NCI-H1092 (cell line): ENCODE measurements around the gene STK17A.

ENCODE experiments used
- DNase-seq: peaks from one replicate; lab custom pipeline; 2025; lab: John Stamatoyannopoulos, UW

The STK17A gene

DNA sequence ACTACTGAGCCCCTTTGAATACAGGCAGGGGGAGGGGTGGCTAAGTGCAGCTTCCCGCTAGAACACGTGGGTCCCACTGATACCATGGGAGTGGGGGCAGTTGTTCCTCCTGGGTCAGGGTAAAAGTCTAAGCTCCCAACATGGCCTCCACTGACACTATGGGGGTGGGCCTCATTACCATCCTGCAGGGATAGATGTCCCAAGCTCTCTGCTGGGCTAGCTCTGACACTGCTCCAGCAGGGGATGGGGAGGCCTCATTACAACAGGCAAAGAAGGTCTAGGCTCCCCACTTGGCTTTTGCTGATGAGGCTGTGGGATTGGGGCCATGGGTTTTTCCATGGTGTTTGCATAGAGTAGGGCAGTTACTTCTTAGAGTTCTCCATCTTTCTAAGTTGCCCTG lies 51.5 kb downstream of the STK17A start:
- DNase-seq, result no peak

DNA sequence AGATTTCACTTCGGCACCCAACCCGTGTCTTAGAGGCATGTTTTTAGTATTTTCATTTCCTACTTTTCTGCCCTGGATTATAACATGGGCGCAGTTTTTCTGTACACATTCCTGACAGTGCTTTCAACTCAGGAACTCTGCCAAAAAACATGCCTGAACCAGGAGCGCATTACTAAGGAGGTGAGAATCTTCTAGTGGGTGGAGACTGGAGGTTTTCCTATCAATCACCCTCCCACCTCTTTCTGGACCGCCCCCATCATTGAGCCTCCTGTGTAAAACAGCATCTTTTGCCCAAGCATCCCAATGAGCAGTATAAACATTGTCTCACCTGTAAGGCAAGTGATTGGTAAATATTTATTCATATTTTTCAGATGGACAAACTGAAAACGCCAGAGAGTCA lies 53.2 kb downstream of the STK17A start:
- DNase-seq, result no peak

- DNase-seq, result no peak
Observed at GRCh38 chr7:43637114-43637806, 54.4 kb downstream of the STK17A start.

DNA sequence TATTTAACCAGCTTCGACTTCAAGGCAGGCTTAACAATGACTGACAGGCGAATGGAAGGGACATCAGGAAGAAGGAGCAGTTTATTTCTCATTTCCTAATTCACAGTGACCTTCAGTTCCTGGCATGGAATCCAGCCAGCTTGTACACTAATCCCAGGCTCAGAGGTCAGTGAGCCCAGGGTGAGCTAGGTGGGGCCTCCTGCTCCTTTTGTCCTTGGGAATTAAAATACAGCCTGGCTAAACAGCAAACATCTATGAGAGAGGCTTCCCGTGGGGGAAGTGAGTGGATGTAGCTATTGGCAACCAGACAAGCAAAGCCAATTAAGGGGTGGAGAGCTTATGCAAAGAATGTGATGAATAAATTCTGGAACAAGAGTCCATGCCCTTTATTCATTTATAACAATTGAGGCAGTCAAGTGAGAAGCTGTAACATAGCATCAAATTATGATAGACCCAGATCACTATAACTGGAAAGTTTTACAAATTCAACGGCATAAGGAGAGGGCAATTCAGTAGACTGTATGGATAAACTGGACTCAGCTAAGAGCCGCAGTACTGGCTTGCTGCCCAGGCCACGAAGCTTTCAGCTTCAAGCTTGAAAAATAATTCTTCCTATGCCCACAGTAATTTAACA lies 57.1 kb downstream of the STK17A start:
- DNase-seq, result peak; percentile 94

- no peak for DNase-seq
Observed at GRCh38 chr7:43640679-43641078, 57.8 kb downstream of the STK17A start.

DNA sequence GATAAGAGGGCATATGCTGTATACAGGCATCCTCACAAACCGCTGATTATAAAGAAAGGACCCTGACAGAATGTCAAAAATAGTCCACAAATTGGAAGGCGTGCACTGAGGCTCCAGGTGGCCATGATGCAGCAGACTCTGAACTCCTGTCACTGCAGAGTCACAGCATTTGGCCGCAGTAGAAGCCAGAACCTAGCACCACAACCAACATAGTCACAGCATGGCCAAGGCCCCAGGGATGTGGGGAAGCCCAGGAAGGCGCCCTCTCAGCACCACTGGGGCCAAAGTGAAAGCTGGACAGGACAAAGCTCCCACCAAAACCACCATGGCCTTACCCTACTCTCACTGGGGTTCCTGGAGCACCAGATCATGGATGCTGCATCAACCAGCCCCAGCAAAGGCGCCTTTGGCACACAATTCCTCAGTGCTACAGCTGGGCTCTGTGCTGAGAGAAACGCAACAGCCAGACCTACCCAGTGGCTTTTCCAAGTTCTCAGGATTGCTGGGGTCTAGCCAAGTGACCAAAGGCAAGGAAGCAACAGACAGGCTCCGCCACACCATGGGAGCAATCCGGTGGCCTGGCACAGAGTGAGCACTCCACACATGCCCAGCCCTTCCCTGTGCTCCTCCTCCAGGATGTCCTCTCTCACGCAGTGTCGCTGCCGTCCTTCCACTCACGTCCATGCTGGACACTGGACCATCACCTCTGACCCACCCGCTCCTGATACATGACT lies 60.2 kb downstream of the STK17A start:
- no peak for DNase-seq

DNA sequence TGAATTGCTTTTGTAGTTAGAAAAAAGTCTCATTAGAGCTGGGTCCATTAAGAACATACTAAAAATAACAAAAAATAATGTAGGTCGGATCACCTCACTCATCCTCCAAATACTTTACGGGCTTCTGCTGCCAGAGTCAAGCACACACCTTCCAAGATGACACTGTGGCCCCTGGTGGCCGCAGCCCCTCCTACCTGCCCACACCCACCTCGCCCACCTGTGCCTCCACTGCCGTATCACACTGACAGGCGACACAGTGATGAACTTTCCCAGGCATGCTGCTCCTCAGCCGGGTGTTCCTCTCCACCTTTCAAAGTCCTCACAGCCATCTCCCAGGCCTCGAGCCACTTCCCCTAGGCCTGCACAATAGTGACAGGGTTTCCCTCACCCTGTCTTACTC lies 60.9 kb downstream of the STK17A start:
- no peak for DNase-seq

DNA sequence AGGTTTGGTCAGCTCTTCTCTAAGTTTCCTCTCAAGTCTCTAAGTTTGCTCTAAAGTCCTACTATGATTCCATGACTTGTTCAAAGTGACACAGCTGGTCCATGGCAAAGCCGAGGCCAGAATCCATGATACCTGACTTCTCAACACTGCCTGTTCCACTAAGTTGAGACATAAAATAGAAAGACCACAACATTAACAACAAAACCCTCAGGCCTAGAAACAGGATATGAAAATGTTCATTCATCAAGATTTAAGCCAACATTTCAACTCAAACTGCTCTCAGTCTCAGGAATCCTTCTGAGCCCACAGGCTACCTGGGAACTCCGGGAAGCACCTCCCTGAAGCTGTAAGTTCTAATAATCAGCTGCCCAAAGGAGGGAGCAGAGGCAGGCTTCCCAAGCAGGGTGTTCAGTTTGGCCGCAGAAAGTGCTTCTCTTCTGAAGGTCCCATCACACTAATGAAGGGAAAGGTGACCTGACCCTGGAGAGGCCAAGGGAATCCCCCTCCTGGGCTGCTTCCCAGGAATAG lies 62.9 kb downstream of the STK17A start:
- DNase-seq, result no peak

DNA sequence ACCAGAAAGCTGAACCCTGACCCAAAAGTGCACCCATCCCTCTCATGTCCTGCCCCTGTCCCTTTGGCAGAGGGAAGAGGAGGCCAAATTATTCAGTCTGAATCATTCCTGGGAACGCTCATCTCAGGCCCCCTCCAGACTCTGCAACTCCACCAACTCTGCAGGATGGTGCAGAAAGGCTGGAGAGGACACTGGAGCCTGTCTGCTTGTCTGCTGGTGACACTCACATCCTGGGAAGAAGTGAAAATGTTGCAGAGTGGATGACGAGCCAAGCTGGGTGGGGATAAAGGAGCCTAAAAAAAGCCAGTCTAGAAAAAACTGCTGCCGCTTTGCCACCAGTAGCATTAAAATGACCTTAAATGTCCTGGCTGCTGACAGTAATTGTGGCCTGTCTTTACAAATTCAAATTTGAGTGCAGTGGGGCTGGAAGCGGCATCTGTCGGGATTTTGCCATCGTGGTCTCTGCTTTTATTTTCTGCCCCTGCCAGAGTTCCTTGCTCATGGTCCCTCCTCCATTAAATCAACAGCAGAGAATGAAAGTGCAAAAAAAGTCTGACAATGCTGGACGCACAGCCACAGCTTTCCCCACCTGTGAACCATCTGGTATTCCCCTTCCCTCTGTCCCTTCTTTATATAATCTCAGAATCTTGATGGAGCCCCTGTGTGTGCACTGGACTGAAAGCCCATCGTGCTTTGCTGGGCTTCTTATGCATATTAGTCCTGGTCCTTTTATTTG lies 63.9 kb downstream of the STK17A start:
- DNase-seq, result no peak

- no peak for DNase-seq
Observed at GRCh38 chr7:43647339-43647672, 64.4 kb downstream of the STK17A start.

DNA sequence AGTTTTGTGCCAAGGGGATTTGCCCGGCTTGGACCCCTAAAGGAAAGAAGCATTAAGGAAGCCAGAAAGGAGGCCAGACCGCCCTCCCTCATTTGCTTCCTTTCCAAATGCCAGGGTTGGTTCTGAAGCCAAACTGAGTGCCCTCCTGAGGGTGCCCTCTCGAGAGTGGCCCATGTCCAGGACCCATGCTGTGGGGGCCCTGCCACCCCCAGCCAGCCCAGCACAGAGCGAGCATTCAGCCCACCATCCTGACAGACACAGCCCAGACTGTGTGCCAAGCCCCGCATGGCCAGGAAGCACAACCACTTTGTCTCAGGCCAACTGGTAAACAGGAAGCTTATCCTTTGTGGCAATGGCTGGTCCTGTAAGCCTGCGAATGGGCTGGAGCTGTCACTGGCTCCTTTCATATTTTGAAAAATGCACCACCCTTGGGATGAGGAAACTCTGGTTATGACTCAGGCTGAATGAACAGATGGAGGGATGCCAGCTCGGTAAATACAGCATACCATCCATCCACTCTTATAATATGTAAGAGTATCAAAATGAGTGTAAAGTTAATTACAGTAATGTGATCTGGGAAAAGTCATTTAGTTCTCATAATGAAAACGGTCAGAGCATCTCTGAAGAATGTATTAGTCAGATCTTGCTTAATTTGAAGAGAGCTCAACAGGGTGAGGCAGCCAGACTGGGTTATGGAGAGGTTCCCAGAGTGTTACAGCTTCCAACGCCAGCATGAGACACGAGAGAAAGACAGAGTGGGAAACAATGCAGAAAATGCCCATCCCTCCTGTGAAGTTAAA lies 65.0 kb downstream of the STK17A start:
- peak; percentile 85 for DNase-seq

- no peak for DNase-seq
Observed at GRCh38 chr7:43648473-43649406, 65.8 kb downstream of the STK17A start.

DNA sequence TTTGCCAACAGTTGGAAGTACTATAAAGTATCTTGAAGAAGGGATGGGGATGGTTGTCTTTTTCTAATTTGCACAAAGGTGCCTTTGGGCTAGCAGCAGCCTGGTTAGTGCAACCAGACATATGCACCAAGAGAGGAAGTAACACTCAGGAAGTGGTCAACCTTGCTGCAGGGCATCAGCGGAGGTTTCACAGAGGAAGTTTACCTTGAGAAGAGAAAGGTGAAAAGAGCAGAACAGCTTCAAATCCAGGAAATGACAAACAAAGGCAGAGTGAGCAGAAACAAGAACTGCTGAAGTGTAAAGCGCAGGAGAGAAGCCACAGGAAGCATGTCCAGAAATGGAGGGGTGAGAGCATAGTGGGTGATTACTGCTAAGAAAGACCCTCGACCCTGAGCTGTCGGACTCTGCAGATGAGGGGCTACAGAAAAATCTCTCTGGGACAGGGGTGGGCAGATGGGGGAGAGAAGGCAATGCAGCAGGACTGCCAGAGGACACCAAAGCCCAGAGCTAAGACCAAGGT lies 66.9 kb downstream of the STK17A start:
- DNase-seq, result no peak

- no peak for DNase-seq
Observed at GRCh38 chr7:43650457-43651052, 67.6 kb downstream of the STK17A start.

GRCh38 chr7:43652364-43652763 lies 69.5 kb downstream of the STK17A start:
- no peak for DNase-seq

- DNase-seq, result no peak
Observed at GRCh38 chr7:43653466-43653865, 70.6 kb downstream of the STK17A start.

DNA sequence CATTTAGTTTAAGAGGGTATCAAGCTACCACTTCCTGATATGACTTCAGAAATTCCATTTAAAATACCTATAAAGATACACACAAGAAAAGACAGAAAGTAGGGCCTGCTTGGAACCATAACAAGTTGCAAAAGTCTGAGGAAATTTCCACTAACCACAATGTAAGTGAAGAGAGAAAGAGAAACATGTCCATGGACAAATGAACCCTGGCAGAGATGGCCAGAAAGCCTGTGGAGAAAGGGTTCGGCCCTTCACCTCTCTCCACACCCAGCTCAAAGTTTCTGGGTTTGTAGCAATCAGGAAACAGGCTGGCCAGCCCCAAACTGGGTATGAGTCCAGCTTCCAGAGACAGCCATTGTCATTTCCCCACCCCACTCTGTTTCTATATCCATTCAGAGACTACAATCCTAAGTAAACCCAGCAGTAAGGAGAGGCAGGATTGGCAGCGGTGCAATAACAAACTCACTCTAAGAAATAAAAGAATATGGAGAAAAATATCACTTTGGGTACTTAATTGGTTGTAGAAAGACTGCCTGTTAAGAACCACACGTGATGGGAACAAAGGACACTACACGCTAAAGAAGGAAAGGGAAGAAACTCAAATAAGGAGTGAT lies 71.1 kb downstream of the STK17A start:
- no peak for DNase-seq

GRCh38 chr7:43655584-43655983 lies 72.7 kb downstream of the STK17A start:
- no peak for DNase-seq

- DNase-seq, result no peak
Observed at GRCh38 chr7:43656997-43657396, 74.1 kb downstream of the STK17A start.
